ENCODE data around the gene RAB37.

DNA sequence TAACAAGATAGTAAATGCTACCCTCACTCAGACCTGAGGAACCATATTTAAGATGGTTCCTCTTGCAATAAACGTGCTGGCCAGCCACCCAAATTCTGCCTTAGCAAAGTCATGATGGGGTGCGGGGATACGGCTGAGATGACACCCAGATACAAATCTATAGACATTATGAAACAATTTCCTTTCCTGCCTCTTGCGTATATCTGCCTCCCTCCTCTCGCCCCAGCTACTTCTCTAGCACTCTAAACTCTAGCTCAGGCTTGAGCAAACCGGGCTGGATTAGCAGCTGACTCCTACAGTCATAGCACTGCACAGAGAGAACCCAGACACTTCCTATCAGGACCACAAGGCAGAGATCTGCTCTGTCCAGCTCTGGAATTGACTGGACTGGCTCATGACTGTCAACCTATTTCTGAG lies 46.6 kb upstream of the RAB37 start:
- no peak for TF ChIP-seq MAZ (IDR thresholded peaks at IDR 0.05; ENCODE audit: borderline replicate concordance, low read depth, low read length)
- TF ChIP-seq MAZ (CRISPR knock-in tag; IDR thresholded peaks at IDR 0.05; ENCODE audit: low read depth): no peak
- TF ChIP-seq NPAS2 (CRISPR knock-in tag; IDR thresholded peaks at IDR 0.05; ENCODE audit: borderline replicate concordance): no peak
- TF ChIP-seq CTCF (CRISPR knock-in tag; IDR thresholded peaks at IDR 0.05): no peak
- no peak for TF ChIP-seq ZNF639 (CRISPR knock-in tag; conservative IDR thresholded peaks at IDR 0.05)

Measured in HepG2 (cell line).